ENCODE data around the gene ASCC3.

Gene ASCC3

GRCh38 chr6:100721256-100721655 lies 159.9 kb downstream of the ASCC3 start:
- no peaks in the 10 kb centered on the region for H3K79me2 ChIP-seq (ENCODE audit: control insufficient read depth, low read length)
- H3K36me3 ChIP-seq (ENCODE audit: control insufficient read depth, low read length): peaks cover 6% of the 10 kb centered on the region
- H4K20me1 ChIP-seq (ENCODE audit: control insufficient read depth, insufficient read depth, low read depth, low read length): no peaks in the 10 kb centered on the region
- H3K9me3 ChIP-seq (ENCODE audit: control insufficient read depth, insufficient read depth, low read length): no peaks in the 10 kb centered on the region
- no peaks in the 10 kb centered on the region; the same call in 1 of the 2 replicates for H3F3A ChIP-seq (ENCODE audit: control insufficient read depth, insufficient read depth)
- H3K4me1 ChIP-seq (ENCODE audit: control insufficient read depth, low read length): no peaks in the 10 kb centered on the region
- H3K27me3 ChIP-seq (ENCODE audit: control insufficient read depth, low read length): no peaks in the 10 kb centered on the region
- no peak overlapping the region for H3K4me2 ChIP-seq (ENCODE audit: low read length)
- no peak overlapping the region for H3K4me3 ChIP-seq (ENCODE audit: low read length)
- no peak overlapping the region for H3K27ac ChIP-seq (ENCODE audit: low read depth, low read length)
- H3K9me2 ChIP-seq (replicated peaks; ENCODE audit: control insufficient read depth, low read length): no peaks in the 10 kb centered on the region
- TF ChIP-seq CTCF (IDR thresholded peaks at IDR 0.05; ENCODE audit: low read depth, low read length, poor library complexity, severe bottlenecking) (no peak), EZH2phosphoT487 (IDR thresholded peaks at IDR 0.05; ENCODE audit: borderline replicate concordance, low read length) (no peak)

- no peaks in the 10 kb centered on the region for H3K79me2 ChIP-seq (ENCODE audit: control insufficient read depth, low read length)
- H4K20me1 ChIP-seq (ENCODE audit: control insufficient read depth, insufficient read depth, low read depth, low read length): no peaks in the 10 kb centered on the region
- no peaks in the 10 kb centered on the region for H3K9me2 ChIP-seq (replicated peaks; ENCODE audit: control insufficient read depth, low read length)
- peaks cover 6% of the 10 kb centered on the region for H3K36me3 ChIP-seq (ENCODE audit: control insufficient read depth, low read length)
- H3K27ac ChIP-seq (ENCODE audit: low read depth, low read length): no peak overlapping the region
- no peaks in the 10 kb centered on the region for H3K4me1 ChIP-seq (ENCODE audit: control insufficient read depth, low read length)
- no peaks in the 10 kb centered on the region for H3K9me3 ChIP-seq (ENCODE audit: control insufficient read depth, insufficient read depth, low read length)
- TF ChIP-seq CTCF (IDR thresholded peaks at IDR 0.05; ENCODE audit: low read depth, low read length, poor library complexity, severe bottlenecking) (peak; percentile 61), EZH2phosphoT487 (IDR thresholded peaks at IDR 0.05; ENCODE audit: borderline replicate concordance, low read length) (no peak)
- no peak overlapping the region for H3K4me3 ChIP-seq (ENCODE audit: low read length)
- no peaks in the 10 kb centered on the region for H3K27me3 ChIP-seq (ENCODE audit: control insufficient read depth, low read length)
- no peaks in the 10 kb centered on the region; the same call in 1 of the 2 replicates for H3F3A ChIP-seq (ENCODE audit: control insufficient read depth, insufficient read depth)
- H3K4me2 ChIP-seq (ENCODE audit: low read length): no peak overlapping the region
Observed at GRCh38 chr6:100719883-100720682, 161.0 kb downstream of the ASCC3 start.

- no peak overlapping the region for H3K4me2 ChIP-seq (ENCODE audit: low read length)
- H3K36me3 ChIP-seq (ENCODE audit: control insufficient read depth, low read length): no peaks in the 10 kb centered on the region; the same call in 1 of the 2 replicates
- H3K27ac ChIP-seq (ENCODE audit: low read depth, low read length): no peak overlapping the region
- H4K20me1 ChIP-seq (ENCODE audit: control insufficient read depth, insufficient read depth, low read depth, low read length): no peaks in the 10 kb centered on the region
- H3K4me1 ChIP-seq (ENCODE audit: control insufficient read depth, low read length): no peaks in the 10 kb centered on the region
- no peak for TF ChIP-seq CTCF (IDR thresholded peaks at IDR 0.05; ENCODE audit: low read depth, low read length, poor library complexity, severe bottlenecking)
- no peak for TF ChIP-seq EZH2phosphoT487 (IDR thresholded peaks at IDR 0.05; ENCODE audit: borderline replicate concordance, low read length)
- no peaks in the 10 kb centered on the region for H3F3A ChIP-seq (ENCODE audit: control insufficient read depth, insufficient read depth)
- no peaks in the 10 kb centered on the region for H3K9me3 ChIP-seq (ENCODE audit: control insufficient read depth, insufficient read depth, low read length)
- H3K79me2 ChIP-seq (ENCODE audit: control insufficient read depth, low read length): no peaks in the 10 kb centered on the region
- no peaks in the 10 kb centered on the region for H3K9me2 ChIP-seq (replicated peaks; ENCODE audit: control insufficient read depth, low read length)
- no peak overlapping the region for H3K4me3 ChIP-seq (ENCODE audit: low read length)
- H3K27me3 ChIP-seq (ENCODE audit: control insufficient read depth, low read length): no peaks in the 10 kb centered on the region
Observed at GRCh38 chr6:100712997-100713396, 168.1 kb downstream of the ASCC3 start.

Measured in DOHH2 (cell line).